ENCODE measurements around the gene SIRT3.

DNA sequence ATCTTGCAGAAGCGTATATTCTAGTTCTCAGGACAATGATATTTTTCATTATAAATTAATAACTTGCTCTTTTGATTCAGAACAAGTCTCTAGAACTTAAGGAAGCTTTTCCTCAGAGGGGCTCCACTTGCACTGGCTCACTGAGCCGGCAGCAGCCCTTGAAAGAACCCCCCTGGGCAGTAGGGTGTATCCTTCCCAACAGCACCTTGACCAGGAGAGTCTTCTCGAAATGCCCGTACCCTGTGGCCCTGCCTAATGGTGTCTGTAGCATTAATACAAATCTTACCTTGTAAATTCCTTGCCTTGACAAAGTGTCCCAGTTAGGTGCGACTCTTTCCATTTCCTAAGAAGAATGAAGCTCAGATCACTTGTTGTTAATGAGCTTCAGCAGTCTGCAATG, 14.1 kb upstream of the SIRT3 start:
- TF ChIP-seq BHLHE40 (IDR thresholded peaks at IDR 0.05; ENCODE audit: borderline replicate concordance) (no peak), ZNF384 (IDR thresholded peaks at IDR 0.05) (no peak), LEF1 (IDR thresholded peaks at IDR 0.05; ENCODE audit: borderline replicate concordance) (no peak), SUZ12 (IDR thresholded peaks at IDR 0.05) (no peak), FOXM1 (IDR thresholded peaks at IDR 0.05; ENCODE audit: borderline replicate concordance) (no peak), FOXA1 (IDR thresholded peaks at IDR 0.05) (no peak), FOXK2 (IDR thresholded peaks at IDR 0.05) (no peak), CTBP1 (IDR thresholded peaks at IDR 0.05; ENCODE audit: borderline replicate concordance) (no peak), ARNT (IDR thresholded peaks at IDR 0.05) (no peak), SP1 (IDR thresholded peaks at IDR 0.05) (no peak), L3MBTL2 (conservative IDR thresholded peaks at IDR 0.05) (no peak), TARDBP (IDR thresholded peaks at IDR 0.05) (no peak)
- TF ChIP-seq, protein P1, sequence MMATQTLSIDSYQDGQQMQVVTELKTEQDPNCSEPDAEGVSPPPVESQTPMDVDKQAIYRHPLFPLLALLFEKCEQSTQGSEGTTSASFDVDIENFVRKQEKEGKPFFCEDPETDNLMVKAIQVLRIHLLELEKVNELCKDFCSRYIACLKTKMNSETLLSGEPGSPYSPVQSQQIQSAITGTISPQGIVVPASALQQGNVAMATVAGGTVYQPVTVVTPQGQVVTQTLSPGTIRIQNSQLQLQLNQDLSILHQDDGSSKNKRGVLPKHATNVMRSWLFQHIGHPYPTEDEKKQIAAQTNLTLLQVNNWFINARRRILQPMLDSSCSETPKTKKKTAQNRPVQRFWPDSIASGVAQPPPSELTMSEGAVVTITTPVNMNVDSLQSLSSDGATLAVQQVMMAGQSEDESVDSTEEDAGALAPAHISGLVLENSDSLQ (IDR thresholded peaks at IDR 0.05) = no peak

Measured in HEK293T (cell line).